Measurements from ENCODE around the gene RPIA. TPM values are rescaled to one million over a fixed set of nuclear protein-coding genes. Genes with fewer than 3 reads are reported as not detected.

The RPIA gene
- total and polyA plus RNA-seq, 9 of the 15 experiments (the other 6 are each of a cell fraction or from before 2014, with no cell fraction given), result 7.8 to 41.2 (median 25.8) TPM

- TF ChIP-seq CEBPZ (IDR thresholded peaks at IDR 0.05; ENCODE audit: borderline replicate concordance, low read depth, low read length) (no peak), HMGN3 (IDR thresholded peaks at IDR 0.05; ENCODE audit: borderline replicate concordance, extremely low read depth, insufficient read length, low read depth, low read length) (no peak), PREB (CRISPR knock-in tag; IDR thresholded peaks at IDR 0.05) (no peak), ZBTB12 (CRISPR knock-in tag; IDR thresholded peaks at IDR 0.05) (no peak), SRSF1 (IDR thresholded peaks at IDR 0.05; ENCODE audit: low read depth, low read length) (no peak), CBFA2T3 (IDR thresholded peaks at IDR 0.05) (peak; percentile 73), TEAD4 (IDR thresholded peaks at IDR 0.05; ENCODE audit: low read length) (peak; percentile 59; the same call in 1 of the 2 replicates), TEAD4 (CRISPR knock-in tag; IDR thresholded peaks at IDR 0.05; ENCODE audit: borderline replicate concordance) (no peak), TAL1 (IDR thresholded peaks at IDR 0.05) (peak; percentile 15; the same call in 1 of the 2 replicates), E2F6 (IDR thresholded peaks at IDR 0.05; ENCODE audit: borderline replicate concordance in 1 of 2, extremely low read depth in 1 of 2, insufficient read depth in 1 of 2, insufficient read length in 1 of 2, low read depth in 1 of 2, low read length in 1 of 2, poor library complexity in 1 of 2, severe bottlenecking in 1 of 2) (no peak), ZEB2 (IDR thresholded peaks at IDR 0.05) (no peak), THRB (CRISPR knock-in tag; conservative IDR thresholded peaks at IDR 0.05) (no peak), CCNT2 (IDR thresholded peaks at IDR 0.05; ENCODE audit: borderline replicate concordance, extremely low read depth, insufficient read length, low read depth, low read length) (no peak), ZKSCAN1 (IDR thresholded peaks at IDR 0.05; ENCODE audit: low read depth, low read length) (no peak), CREBBP (IDR thresholded peaks at IDR 0.05; ENCODE audit: low read depth, low read length) (no peak), BHLHE40 (IDR thresholded peaks at IDR 0.05; ENCODE audit: low read length) (no peak), ZSCAN29 (IDR thresholded peaks at IDR 0.05) (no peak), KLF6 (CRISPR knock-in tag; IDR thresholded peaks at IDR 0.05; ENCODE audit: borderline replicate concordance) (no peak), POLR3A (IDR thresholded peaks at IDR 0.05; ENCODE audit: borderline replicate concordance, extremely low read depth, insufficient read depth, insufficient read length) (no peak)
These were observed 7.0 kb upstream of the RPIA start (continued) for GRCh38 chr2:88684519-88684918.
